Measurements from ENCODE around the gene TECPR2. TPM values are rescaled to one million over a fixed set of nuclear protein-coding genes. Genes with fewer than 3 reads are reported as not detected.

TECPR2 gene
- total and polyA plus RNA-seq, 2 of the 13 experiments (the other 11 are each of a cell fraction or from before 2014, with no cell fraction given), result 3.5 to 5.7 TPM

DNA sequence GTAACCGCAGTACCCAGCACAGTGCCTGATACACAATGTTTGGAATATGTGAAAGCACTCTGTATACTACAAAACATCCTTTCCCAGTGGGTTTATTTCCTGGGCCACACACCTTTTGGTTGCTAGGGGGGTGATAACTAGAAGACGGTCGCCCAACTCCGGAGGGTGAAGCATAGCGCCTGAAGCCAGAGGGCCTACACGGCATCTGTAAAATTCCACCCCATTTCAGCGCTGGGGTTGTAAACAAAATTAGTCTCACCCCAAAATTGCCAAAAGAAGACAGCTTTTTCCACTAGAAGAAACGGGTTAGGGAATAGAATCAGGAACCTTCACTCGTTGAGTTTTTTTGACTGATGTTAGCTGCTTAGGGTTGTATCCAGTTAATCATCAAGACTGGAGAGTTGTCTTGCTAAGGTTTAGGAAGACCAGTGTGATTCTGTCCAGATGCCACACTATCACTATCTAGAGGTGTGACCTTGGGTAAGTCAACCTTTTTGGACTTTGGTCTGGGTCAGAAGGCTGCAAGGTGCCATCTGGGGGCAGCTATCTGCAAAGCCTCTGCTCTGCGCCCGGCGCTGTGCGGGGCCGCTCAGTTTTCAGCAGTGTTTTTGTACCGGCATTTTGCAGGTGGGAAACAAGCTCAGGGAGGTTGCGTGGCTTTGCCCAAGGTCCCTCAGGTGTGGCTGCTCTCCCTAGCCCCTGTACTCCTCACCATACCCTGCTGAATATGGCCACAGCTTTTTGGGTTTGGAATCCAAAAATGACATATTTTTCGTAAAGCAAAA, 41.9 kb upstream of the TECPR2 start (continued):
- TF ChIP-seq, protein P1, sequence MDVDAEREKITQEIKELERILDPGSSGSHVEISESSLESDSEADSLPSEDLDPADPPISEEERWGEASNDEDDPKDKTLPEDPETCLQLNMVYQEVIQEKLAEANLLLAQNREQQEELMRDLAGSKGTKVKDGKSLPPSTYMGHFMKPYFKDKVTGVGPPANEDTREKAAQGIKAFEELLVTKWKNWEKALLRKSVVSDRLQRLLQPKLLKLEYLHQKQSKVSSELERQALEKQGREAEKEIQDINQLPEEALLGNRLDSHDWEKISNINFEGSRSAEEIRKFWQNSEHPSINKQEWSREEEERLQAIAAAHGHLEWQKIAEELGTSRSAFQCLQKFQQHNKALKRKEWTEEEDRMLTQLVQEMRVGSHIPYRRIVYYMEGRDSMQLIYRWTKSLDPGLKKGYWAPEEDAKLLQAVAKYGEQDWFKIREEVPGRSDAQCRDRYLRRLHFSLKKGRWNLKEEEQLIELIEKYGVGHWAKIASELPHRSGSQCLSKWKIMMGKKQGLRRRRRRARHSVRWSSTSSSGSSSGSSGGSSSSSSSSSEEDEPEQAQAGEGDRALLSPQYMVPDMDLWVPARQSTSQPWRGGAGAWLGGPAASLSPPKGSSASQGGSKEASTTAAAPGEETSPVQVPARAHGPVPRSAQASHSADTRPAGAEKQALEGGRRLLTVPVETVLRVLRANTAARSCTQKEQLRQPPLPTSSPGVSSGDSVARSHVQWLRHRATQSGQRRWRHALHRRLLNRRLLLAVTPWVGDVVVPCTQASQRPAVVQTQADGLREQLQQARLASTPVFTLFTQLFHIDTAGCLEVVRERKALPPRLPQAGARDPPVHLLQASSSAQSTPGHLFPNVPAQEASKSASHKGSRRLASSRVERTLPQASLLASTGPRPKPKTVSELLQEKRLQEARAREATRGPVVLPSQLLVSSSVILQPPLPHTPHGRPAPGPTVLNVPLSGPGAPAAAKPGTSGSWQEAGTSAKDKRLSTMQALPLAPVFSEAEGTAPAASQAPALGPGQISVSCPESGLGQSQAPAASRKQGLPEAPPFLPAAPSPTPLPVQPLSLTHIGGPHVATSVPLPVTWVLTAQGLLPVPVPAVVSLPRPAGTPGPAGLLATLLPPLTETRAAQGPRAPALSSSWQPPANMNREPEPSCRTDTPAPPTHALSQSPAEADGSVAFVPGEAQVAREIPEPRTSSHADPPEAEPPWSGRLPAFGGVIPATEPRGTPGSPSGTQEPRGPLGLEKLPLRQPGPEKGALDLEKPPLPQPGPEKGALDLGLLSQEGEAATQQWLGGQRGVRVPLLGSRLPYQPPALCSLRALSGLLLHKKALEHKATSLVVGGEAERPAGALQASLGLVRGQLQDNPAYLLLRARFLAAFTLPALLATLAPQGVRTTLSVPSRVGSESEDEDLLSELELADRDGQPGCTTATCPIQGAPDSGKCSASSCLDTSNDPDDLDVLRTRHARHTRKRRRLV (CRISPR knock-in tag; IDR thresholded peaks at IDR 0.05), result no peak; the same call in 1 of the 2 replicates
- TF ChIP-seq SOX6 (IDR thresholded peaks at IDR 0.05) (no peak), SOX6 (CRISPR knock-in tag; IDR thresholded peaks at IDR 0.05) (no peak), ZNF441 (CRISPR knock-in tag; IDR thresholded peaks at IDR 0.05; ENCODE audit: borderline replicate concordance) (no peak), ZNF337 (CRISPR knock-in tag; IDR thresholded peaks at IDR 0.05; ENCODE audit: borderline replicate concordance, low read depth) (peak; percentile 83; the same call in 1 of the 2 replicates), SRY (CRISPR knock-in tag; IDR thresholded peaks at IDR 0.05) (peak; percentile 60; the same call in 1 of the 2 replicates), ZNF274 (CRISPR knock-in tag; IDR thresholded peaks at IDR 0.05) (no peak), ZNF780A (CRISPR knock-in tag; IDR thresholded peaks at IDR 0.05) (no peak), HNRNPH1 (optimal IDR thresholded peaks at IDR 0.05; ENCODE audit: low read depth, low read length) (no peak), NR2F2 (IDR thresholded peaks at IDR 0.05; ENCODE audit: borderline replicate concordance, low read depth) (no peak; the same call in 1 of the 2 replicates), ZNF460 (CRISPR knock-in tag; IDR thresholded peaks at IDR 0.05; ENCODE audit: borderline replicate concordance) (no peak), ZNF768 (CRISPR knock-in tag; IDR thresholded peaks at IDR 0.05) (peak; percentile 39; the same call in 1 of the 2 replicates), ZNF350 (CRISPR knock-in tag; IDR thresholded peaks at IDR 0.05; ENCODE audit: borderline replicate concordance, low read depth) (0 out of 2 replicates have a peak, but pooled peaks have one; percentile 54), ZNF501 (CRISPR knock-in tag; IDR thresholded peaks at IDR 0.05) (no peak; the same call in 1 of the 2 replicates), SMC3 (IDR thresholded peaks at IDR 0.05; ENCODE audit: low read length) (no peak), SIN3B (IDR thresholded peaks at IDR 0.05; ENCODE audit: low read length) (no peak), ZNF256 (CRISPR knock-in tag; conservative IDR thresholded peaks at IDR 0.05) (no peak), CENPX (CRISPR knock-in tag; IDR thresholded peaks at IDR 0.05) (no peak), HNRNPL (IDR thresholded peaks at IDR 0.05; ENCODE audit: low read depth, low read length) (0 out of 2 replicates have a peak, but pooled peaks have one; percentile 61), ZNF615 (CRISPR knock-in tag; IDR thresholded peaks at IDR 0.05; ENCODE audit: borderline replicate concordance) (peak; percentile 65; the same call in 1 of the 2 replicates)
- TF ChIP-seq, protein P2, sequence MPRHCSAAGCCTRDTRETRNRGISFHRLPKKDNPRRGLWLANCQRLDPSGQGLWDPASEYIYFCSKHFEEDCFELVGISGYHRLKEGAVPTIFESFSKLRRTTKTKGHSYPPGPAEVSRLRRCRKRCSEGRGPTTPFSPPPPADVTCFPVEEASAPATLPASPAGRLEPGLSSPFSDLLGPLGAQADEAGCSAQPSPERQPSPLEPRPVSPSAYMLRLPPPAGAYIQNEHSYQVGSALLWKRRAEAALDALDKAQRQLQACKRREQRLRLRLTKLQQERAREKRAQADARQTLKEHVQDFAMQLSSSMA (CRISPR knock-in tag; IDR thresholded peaks at IDR 0.05), result no peak
- TF ChIP-seq, protein P3, sequence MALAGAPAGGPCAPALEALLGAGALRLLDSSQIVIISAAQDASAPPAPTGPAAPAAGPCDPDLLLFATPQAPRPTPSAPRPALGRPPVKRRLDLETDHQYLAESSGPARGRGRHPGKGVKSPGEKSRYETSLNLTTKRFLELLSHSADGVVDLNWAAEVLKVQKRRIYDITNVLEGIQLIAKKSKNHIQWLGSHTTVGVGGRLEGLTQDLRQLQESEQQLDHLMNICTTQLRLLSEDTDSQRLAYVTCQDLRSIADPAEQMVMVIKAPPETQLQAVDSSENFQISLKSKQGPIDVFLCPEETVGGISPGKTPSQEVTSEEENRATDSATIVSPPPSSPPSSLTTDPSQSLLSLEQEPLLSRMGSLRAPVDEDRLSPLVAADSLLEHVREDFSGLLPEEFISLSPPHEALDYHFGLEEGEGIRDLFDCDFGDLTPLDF (CRISPR knock-in tag; IDR thresholded peaks at IDR 0.05), result no peak
- TF ChIP-seq, protein P4, sequence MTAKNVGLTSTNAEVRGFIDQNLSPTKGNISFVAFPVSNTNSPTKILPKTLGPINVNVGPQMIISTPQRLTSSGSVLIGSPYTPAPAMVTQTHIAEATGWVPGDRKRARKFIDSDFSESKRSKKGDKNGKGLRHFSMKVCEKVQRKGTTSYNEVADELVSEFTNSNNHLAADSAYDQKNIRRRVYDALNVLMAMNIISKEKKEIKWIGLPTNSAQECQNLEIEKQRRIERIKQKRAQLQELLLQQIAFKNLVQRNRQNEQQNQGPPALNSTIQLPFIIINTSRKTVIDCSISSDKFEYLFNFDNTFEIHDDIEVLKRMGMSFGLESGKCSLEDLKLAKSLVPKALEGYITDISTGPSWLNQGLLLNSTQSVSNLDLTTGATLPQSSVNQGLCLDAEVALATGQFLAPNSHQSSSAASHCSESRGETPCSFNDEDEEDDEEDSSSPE (CRISPR knock-in tag; IDR thresholded peaks at IDR 0.05), result no peak
